ENCODE data around the gene UBE4B.
"Not testable (repeated sequence)": the region's sequence is repeated elsewhere in the genome, so short reads cannot be mapped to it uniquely, and the experiment has no call there.

The UBE4B gene

DNA sequence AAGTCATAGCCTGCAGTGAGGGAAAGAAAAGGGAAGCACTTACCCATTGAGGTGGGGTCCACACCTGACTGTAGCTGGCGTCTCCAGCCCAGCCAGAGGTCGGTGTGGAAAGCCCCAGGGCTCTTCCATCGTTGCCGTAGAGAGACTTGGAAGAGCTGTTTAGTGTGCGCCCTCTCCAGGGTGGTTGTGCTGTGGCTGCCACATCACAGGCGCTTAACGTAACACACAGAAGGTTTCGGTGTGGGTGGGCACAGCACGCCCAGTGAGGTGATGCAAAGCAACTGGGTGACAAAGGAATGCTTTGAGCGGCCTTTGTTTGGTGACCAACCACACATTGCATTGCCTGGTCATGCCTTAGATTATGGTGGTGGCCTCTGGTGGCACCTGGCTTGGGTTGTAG, 140.8 kb downstream of the UBE4B start:
- DNase-seq (ENCODE audit: low read depth, low spot score): no peak

DNA sequence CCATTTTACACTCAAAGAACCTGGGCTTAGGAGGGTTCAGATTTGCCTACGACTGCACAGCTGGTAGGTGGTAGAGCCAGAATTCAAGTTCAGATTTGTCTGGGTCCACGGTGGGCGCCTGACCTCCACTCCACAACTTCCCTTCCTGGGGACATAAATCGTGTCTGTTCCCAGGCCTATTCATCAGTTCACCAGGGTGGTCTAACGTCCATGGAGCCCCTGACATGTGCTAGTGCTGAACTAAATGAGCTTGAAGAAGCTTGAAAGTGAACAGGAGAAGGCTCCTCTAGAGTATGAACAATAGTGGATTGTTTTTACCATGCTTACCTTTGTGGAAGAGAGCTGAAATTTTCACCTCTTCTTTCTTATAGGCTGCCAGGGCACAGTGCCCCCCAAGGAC, 145.1 kb downstream of the UBE4B start:
- no peak for DNase-seq (ENCODE audit: low read depth, low spot score)

DNA sequence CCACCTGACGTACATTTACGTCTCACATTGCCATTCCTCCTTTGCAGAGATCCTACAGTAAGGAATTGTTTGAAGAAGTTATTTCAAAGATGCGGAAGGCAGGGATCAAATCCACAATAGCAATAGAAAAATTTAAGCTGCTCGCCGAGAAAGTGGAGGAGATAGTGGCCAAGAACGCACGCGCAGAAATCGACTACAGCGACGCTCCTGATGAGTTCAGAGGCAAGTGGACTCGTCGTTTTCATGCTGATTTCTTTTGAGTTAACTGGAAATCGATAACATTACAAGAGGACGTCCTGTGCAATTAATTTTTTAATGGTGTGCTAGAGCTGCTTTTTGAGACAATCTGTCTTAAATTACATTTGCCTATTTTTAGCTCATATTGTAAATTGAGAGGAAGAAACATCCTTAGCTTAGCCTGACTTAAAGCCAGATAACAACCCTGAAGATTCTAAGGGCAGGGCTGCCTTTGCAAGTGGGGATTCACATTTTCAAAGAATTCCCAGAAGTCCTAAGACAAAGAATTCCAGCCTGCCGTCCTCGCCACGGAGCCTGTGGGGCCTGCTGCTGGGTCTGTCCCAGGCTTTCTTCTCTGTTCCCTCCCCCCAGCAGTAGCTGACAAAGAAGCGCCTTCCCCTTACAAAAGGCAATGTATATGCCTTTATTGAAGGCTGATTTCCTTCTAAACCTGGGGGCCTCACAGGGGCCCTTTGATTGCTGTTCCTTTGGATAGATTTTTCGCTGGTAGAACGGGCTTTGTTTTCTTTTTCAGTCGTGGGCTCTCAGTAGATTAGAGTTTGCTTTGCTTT, 146.0 kb downstream of the UBE4B start:
- no peak for DNase-seq (ENCODE audit: low read depth, low spot score)

DNA sequence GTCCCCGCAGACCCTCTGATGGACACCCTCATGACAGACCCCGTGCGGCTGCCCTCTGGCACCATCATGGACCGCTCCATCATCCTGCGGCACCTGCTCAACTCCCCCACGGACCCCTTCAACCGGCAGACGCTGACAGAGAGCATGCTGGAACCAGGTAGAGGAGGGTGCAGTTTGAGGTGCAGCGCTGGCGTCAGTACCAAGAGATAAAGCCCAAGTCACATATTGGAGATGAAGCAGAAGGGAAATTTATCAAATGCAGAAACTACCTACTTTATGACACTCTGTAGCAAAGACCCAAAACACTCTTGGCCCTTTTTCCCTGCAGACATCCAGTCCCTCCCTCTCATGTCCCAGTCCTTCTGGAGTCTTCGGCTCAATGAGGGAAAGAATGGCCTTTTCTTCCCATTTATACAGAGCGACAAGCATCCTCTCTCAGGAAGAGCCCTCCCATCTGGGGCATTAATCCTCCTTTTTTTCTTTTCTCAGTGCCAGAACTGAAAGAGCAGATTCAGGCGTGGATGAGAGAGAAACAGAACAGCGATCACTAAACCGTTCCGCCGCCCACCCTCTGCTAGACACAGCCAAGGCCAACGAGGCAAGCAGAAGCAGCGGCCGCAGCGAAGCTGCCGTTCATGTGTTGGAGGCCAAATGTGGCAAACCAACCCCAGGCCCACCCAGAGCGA, 146.8 kb downstream of the UBE4B start:
- no peak for DNase-seq (ENCODE audit: low read depth, low spot score)

DNA sequence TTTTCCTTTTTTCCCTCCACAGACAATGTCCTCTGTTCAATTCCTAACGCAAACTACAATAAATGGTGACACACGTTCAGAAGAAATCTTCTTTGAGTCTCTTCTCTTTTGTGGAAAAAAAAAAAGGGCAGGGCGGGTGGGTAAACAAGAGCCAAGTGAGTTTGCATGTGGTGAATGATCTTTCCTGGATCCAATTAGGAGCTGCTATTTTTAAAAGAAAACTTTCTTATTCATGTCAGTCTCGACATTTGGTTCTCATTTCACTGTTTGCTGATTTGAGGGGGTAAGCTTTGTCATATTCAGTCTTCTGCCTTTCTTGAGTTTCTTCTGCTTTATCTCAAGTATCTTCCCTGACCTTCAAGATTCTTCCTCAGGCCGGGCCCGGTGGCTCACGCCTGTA, 148.4 kb downstream of the UBE4B start:
- DNase-seq (ENCODE audit: low read depth, low spot score): no peak

DNA sequence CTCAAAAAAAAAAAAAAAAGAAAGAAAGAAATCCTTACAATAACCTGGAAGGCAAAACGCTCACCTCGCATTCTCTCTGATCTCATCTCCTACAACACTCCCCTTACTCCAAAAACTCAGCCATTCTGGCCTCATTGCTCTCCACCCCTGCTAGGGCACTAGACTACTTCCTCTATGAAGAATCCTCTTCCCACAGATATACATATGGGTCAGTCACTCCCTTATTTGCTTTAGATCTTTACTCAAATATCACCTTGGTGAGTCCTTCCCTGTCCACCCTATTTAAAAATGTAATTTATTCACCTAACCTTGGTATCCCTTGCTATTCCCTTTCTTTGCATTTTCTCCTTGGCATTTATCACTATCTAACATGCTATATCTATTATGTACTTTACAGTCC, 153.0 kb downstream of the UBE4B start:
- DNase-seq (ENCODE audit: low read depth, low spot score): no peak

DNA sequence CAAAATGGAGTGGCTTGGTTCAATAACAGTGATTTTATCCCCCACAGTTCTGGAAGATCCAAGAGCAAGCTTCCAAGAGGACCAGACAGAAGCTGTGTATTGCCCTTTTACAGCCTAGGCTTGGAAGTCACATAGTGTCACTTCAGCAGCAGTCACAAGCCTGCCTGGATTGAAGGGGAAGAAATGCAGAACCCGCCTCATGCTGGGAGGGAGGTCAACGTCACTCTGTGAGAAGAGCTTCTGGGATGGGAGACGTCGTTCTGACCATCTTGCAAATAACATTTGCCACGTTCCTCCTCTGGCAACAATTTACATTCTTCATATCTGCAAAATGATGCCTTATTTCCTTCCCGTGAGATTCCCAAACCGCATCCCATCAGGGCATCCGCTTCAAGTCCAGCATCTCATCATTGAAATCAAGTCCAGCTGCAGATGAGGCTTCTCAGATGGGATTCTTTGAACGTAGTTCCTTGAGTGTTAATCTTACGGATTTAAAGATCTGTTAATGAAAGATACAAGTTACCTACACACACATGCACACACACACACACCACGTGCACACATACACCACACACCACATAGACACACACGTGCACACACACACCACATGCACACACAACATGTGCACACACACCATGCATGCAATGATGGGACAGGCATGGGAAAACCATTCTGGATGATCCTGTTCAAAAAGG, 153.7 kb downstream of the UBE4B start:
- no peak for DNase-seq (ENCODE audit: low read depth, low spot score)

DNA sequence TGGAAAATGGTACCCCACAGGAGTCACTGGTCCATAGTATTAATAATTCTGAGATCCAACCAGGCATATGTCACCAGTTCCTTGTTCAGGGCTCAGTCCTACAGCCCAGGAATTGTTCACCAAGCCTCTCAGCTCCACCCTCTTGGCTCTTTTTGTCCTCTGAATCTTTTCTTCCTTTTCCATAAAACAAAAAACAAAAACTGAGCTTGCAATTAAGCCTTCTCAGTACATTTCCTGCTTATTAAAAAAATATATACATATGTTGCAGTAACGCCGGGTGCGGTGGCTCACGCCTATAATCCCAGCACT, 154.2 kb downstream of the UBE4B start:
- DNase-seq (ENCODE audit: low read depth, low spot score): no peak

DNA sequence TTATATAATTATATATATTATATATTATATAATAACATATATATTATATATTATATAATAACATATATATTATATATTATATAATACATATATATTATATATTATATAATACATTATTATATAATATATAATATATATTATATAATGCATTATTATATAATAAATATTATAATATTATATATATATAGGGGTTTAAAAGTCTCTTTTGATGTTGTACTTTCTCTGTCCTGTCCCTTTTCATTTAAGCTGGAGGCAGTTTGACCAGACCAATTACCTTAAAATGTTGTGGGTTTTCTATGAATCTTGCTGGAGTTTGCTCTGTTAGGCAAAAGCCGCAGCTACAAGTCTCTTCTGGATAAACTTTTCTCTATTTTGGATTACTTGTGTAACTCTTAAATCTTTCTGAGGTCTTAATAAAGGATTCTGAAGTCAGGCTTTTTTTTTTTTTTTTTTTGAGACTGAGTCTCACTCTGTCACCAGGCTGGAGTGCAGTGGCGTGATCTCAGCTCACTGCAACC, 155.4 kb downstream of the UBE4B start:
- DNase-seq (ENCODE audit: low read depth, low spot score): no peak

DNA sequence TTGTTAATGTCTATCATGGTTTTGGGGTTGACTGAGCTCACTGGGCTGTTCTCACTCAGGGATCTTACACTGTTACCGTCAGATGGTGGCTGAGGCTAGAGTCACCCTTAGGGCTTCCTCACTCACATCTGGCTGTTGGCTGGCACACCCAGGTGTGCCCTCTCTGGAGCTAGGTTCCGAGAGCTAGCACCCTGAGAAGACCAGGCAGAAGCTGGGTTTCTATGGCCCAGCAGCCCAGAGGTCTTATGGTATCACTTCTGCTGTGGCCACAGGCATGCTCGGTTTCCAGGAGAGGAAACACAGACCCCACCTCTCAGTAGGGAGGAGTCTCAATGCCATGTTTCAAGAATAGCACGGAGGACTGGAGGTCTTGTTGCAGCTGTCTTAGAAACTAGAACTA, 156.9 kb downstream of the UBE4B start:
- no peak for DNase-seq (ENCODE audit: low read depth, low spot score)

DNA sequence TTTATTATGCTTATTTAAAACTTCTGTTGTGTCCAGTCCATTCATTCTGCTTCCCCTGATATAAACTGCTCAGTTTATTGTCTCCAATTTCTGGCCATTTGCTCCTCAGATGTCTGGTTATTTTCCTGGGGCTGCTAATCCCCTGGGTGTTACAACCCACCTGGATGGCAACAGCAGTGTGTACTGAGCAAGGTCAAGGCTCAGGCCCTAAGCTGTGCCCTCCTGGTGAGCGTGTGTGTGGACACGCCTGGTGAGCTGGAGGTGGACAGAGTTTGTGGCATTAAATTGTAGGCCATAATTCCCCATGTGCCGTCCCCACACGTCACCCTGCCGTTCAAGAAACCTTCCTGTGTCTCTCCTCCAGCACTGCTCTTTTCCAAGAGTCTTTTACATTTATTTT, 159.5 kb downstream of the UBE4B start:
- DNase-seq (ENCODE audit: low read depth, low spot score): no peak

DNA sequence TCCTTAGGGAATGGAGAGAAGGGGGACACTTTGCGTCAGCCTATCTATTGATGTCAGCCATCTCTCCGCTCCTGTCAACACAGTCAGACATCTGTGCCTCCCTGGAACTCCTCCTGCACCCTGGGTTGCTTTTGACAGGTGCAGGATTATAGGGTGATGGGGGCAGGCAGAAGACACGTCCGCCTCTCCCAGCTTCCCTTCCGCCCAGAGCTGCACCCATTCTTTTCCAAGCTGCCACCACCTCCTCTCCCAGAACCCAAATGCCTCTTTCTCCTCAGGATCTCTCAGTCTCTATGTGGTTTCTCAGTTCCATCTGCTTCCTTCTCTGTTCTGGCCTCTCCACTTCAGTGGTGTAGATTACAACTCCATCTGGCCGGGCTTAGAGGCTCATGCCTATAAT, 160.5 kb downstream of the UBE4B start:
- DNase-seq (ENCODE audit: low read depth, low spot score): no peak

DNA sequence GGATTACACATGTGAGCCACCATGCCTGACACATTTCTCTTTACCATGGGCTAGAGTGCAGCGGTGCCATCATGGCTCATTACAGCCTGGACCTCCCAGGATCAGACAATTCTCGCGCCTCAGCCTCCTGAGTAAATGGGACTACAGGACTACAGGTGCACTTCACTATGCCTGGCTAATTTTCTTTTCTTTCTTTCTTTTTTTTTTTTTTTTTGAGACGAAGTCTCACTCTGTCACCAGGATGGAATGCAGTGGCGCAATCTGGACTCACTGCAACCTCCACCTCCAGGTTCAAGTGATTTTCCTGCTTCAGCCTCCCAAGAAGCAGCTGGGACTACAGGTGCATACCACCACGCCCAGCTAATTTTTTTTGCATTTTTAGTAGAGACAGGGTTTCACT, 162.8 kb downstream of the UBE4B start:
- DNase-seq (ENCODE audit: low read depth, low spot score): no peak

DNA sequence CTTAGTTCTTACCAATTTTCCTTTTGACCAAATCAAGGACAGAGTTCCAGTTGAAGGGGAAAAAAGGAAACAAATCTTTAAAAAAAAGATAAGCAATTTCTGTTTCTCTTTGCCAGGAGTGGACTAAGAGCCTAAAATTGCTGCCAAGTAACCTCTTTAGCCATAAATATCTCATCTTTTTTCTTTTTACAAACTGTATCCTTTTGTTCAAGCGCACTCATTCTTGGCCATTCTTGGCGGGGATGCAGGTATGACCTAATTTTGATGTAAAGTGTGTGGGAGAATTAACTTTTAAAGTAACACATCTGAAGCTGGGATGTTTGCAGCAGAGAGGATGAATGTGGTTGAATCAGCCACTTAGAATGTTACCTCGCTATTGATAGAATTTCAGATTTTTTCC, 164.2 kb downstream of the UBE4B start:
- DNase-seq (ENCODE audit: low read depth, low spot score): no peak

DNA sequence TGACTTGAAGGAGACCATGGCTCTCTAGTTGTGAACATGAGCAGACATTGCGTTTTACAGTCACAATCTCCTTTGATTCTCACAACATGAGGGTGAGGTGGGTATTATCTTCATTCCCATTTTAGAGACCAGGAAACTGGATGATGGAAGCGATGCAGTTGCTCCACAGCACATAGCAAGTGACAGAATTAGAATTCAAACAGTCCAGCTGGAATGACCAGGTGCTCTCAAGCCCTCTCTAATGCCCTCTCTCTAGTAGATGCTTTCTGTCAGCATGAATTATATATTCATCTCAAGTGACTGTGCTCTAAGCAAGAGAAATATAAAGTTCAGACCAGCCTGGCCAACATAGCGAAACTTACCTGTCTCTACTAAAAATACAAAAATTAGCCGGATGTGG, 167.9 kb downstream of the UBE4B start:
- DNase-seq (ENCODE audit: low read depth, low spot score): no peak

DNA sequence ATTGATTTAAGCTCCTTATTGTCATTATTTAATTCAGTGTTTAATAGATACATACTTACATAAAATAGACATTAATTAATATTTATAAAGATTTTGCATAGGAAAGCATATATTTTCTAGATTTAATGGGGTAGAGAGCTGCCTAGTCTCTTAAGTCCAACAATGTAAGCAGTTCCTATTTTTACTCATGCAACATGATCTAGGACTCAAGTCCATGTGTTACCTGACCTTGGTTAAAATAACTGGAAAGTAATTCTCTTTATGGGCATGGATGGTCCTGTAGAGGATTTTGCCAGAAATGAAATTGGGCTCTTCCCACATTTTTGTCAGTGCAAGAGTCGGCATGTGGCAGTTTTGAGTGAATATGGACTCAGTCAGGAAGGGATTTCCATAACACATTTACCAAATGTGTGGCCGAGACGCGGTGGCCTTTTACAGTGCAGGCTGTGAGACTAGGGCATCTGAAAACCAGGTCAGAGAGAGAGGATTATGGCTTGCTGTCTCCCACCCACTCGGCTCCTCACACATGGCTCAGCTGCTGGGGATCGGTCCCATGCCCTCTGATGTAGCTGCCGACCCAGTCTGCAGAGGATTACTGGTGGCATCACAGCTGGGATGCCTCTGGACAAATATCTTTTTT, 171.4 kb downstream of the UBE4B start:
- no peak for DNase-seq (ENCODE audit: low read depth, low spot score)

DNA sequence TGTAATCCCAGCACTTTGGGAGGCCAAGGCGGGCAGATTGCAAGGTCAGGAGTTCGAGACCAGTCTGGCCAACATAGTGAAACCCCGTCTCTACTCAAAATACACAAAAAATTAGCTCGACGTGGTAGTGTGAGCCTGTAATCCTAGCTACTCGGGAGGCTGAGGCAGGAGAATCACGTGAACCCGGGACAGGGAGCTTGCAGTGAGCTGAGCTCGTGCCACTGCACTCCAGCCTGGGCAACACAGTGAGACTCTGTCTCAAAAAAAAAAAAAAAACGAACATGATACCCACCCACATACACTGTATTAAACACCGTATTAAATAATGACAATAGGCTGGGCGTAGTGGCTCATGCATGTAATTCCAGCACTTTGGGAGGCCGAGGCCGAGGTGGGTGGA, 172.4 kb downstream of the UBE4B start:
- not testable (repeated sequence) for DNase-seq (ENCODE audit: low read depth, low spot score)

DNA sequence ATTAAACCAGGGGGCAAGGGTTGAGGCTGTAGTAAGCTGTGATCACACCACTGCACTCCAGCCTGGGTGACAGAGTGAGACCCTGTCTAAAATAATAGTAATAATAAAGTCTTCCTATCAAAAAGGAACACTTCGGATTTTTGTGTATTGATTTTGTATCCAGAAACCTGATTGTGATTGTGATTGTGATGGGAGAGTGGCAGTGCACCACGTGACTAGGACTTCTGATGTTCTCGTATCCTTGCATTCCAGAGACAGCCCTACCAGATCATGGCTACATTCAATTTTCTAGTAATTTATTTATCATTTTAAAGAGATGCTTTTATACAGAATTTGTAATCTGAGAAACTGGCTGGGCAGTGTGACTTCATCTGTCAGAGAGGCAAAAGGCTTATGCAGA, 175.1 kb downstream of the UBE4B start:
- DNase-seq (ENCODE audit: low read depth, low spot score): no peak

DNA sequence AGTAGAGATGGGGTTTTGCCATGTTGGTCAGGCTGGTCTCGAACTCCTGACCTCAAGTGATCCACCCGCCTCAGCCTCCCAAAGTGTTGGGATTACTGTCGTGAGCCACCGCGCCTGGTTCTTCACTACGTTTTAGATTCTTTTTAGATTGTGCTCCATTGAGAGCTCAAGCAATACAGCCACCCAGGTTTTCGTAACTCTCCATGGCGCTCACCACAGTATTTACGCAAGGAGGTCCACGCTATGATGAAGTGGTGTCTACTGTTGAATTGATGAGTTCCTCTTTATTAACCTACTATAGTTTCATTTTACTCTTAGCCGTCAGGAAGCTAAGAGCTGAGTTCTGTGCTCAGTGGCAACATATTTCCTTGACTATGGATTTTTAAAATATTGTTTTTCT, 175.8 kb downstream of the UBE4B start:
- DNase-seq (ENCODE audit: low read depth, low spot score): no peak

DNA sequence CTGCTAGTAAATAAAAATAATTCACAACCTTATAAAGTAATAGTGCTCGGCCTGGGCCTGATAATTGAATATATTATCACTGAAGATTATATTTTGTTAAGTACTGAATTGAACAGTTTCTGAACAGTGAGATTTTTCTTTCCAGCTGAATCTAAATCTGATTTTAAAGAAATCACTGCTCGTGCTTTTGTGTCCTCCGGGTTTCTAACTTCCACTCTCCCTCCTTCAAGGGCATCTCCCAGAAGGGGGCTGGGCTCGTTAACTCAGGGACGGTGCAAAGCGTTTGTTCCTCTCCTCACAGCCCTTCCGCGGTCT, 176.8 kb downstream of the UBE4B start:
- DNase-seq (ENCODE audit: low read depth, low spot score): no peak

DNA sequence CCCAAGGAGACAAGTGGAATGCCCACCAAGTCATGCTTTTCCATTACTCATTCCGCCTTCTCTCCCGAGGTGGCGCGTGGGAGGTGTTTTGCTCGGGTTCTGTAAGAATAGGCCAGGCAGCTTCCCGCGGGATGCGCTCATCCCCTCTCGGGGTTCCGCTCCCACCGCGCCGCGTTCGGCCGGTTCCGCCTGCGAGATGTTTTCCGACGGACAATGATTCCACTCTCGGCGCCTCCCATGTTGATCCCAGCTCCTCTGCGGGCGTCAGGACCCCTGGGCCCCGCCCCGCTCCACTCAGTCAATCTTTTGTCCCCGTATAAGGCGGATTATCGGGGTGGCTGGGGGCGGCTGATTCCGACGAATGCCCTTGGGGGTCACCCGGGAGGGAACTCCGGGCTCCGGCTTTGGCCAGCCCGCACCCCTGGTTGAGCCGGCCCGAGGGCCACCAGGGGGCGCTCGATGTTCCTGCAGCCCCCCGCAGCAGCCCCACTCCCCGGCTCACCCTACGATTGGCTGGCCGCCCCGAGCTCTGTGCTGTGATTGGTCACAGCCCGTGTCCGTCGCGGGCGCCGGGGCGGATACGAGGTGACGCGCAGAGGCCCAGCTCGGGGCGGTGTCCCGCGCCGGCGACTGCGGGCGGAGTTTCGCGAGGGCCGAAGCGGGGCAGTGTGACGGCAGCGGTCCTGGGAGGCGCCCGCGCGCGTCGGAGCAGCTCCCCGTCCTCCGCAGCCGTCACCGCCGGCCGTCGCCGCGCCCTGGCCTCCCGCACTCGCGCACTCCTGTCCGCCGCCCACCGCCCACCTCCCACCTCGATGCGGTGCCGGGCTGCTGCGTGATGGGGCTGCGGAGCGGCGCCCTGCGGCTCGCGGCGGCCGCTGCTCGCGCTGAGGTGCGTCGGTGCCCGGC, 177.4 kb downstream of the UBE4B start, which contains the start of gene KIF1B:
KIF1B (plus strand) TSS at position 666 of the 906 bp plus-strand sequence. CDS start 21,759 bp downstream, outside the sequence.
- DNase-seq (ENCODE audit: low read depth, low spot score): peak; percentile 91

Measured in activated naive CD8-positive, alpha-beta T cell treated with anti-CD3 and anti-CD28 coated beads, Interleukin-2, amount 50 U/mL, for 16 hours (primary cell).